GM18507 (cell line): Measurements from ENCODE around the gene PCDHA4.
"Not testable (repeated sequence)": the region's sequence is repeated elsewhere in the genome, so short reads cannot be mapped to it uniquely, and the experiment has no call there.

Experiments used
- DNase-seq: peaks from one replicate; pipeline ENCODE4 v3.0.0; 2011; ENCODE audit warnings: low read depth; ENCODE audit not compliant: insufficient read length; ENCODE audit errors: extremely low spot score
- FAIRE-seq: peaks from 2 replicates; lab custom pipeline; 2011; peaks lifted over from hg19 to GRCh38; lab: Jason Lieb, UNC

The PCDHA4 gene

DNA sequence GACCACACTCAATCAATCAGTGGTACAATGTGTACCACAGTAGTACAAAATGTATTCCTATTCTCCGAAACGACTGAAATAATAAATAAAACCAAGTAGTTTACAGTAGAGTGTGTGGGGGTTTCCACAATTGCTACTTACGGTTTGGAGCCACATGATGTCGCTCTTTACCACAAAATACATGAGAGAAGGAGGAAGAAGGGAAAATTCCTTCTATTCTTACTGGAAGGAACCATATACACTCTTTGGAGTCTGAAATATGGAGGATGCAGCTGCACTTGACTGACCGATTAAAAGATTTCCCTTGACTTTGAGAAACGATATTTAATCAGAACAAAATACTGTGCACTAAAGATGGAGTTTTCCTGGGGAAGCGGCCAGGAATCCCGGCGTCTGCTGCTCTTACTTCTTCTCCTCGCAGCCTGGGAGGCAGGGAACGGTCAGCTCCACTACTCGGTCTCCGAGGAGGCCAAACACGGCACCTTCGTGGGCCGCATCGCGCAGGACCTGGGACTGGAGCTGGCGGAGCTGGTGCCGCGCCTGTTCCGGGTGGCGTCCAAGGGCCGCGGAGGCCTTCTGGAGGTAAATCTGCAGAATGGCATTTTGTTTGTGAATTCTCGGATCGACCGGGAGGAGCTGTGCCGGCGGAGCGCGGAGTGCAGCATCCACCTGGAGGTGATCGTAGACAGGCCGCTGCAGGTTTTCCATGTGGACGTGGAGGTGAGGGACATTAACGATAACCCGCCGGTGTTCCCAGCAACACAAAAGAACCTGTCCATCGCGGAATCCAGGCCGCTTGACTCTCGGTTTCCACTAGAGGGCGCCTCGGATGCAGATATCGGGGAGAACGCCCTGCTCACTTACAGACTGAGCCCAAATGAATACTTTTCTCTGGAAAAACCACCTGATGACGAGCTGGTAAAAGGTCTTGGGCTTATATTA lies at the start of gene PCDHA4:
Gene PCDHA4, plus strand, starts transcription at position 235 of the 942 bp plus-strand sequence.
- DNase-seq: no peak
- FAIRE-seq: no peak

DNA sequence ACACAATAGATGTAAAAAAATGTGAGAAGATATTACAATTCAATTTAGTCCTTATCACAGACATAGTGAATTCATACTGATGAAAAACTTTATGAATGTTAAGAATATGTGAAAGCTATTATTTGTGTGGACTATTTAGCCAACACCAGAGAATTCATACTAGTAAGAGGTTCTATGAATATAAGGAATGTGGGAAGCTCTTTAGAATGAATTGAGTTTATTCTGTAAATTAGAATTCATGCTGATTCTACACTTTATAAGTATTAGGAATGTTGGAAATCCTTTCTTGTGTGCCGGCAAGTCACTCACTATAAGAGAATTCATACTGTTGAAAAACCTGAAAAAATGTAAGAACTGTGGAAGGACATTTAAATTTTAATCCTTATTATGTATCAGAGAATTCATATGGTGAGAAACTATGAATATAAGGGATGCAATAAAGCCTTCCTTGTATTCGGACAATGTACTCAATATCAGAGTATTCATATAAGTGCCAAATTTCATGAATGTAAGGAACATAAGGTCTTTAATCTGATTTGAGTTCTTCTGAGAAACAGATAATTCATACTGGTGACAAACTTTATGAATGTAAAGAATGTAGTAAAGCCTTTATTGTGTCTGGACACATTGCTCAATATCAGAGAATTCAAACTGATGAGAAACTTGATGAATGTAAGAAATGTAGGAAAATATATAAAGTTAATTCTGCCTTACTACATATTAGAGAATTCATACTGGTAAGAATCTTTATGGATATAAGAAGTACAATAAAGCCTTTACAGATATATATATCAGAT lies 42.5 kb upstream of the PCDHA4 start:
- FAIRE-seq (no peak), DNase-seq (no peak)

DNA sequence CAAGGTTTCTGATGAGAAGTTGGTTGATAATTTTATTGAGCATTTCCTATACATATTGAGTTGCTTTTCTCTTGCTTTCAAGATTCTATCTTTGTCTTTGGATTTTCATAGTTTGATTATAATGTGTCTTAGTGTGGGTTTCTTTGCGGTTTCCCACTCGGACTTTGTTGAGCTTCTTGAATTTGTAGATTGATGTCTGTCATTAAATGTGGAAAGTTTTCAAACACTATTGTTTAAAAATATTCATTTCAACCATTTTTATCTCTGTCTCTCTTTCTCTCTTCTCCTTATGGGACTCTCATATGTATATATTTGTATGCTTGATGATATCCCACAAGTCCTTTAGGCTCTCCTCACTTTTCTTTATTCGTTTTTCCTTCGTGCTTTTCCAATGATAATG lies 39.4 kb upstream of the PCDHA4 start:
- DNase-seq: no peak
- no peak for FAIRE-seq

DNA sequence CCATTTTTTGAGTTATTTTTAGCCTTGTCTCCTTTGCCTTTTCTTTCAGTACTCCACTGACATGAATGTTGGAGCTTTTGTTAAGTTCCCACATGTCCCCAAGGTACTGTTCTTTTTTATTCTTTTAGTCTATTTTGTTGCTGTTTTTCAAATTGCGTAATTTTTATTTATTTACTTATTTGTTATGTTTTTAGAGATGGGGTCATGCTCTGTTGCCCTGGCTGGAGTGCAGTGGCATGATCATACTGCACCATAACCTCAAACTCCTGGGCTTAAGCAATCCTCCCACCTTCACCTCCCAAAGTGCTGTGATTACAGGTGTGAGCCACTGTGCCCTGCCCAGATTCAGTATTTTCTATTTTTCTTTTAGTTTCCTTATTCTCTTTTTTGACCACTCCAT lies 26.4 kb upstream of the PCDHA4 start:
- FAIRE-seq: no peak
- no peak for DNase-seq

DNA sequence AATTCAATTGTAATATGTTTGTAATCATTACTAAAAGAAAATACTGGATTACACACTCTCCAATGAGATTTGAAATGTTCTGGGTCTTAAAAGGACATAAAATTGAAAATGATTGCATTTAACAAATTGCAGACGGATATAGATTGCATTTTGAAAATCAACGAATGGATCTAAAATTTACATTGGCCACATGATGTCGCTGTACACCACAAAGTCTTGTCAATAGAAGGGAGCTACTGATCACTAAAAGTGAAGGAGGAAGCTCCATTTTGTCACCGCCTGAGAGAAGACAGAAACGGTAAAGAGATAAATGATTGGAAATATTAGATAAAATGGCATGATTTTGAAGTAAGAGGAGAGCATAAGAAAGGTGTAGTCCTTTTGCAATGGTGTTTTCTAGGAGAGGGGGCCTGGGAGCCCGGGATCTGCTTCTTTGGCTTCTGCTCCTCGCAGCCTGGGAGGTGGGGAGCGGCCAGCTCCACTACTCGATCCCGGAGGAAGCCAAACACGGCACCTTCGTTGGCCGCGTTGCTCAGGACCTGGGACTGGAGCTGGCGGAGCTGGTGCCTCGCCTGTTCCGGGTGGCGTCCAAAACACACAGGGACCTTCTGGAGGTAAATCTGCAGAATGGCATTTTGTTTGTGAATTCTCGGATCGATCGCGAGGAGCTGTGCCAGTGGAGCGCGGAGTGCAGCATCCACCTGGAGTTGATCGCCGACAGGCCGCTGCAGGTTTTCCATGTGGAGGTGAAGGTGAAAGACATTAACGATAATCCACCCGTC lies 20.8 kb upstream of the PCDHA4 start, which contains the start of gene PCDHA1:
Gene PCDHA1, plus strand, starts transcription at position 236 of the 782 bp plus-strand sequence.
- DNase-seq (no peak), FAIRE-seq (no peak)

DNA sequence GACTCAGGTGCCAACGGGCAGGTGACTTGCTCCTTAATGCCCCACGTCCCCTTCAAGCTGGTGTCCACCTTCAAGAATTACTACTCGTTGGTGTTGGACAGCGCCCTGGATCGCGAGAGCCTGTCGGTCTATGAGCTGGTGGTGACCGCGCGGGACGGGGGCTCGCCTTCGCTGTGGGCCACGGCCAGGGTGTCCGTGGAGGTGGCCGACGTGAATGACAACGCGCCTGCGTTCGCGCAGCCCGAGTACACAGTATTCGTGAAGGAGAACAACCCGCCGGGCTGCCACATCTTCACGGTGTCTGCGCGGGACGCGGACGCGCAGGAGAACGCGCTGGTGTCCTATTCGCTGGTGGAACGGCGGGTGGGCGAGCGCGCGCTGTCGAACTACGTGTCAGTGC lies 19.4 kb upstream of the PCDHA4 start:
- not testable (repeated sequence) for FAIRE-seq, DNase-seq

DNA sequence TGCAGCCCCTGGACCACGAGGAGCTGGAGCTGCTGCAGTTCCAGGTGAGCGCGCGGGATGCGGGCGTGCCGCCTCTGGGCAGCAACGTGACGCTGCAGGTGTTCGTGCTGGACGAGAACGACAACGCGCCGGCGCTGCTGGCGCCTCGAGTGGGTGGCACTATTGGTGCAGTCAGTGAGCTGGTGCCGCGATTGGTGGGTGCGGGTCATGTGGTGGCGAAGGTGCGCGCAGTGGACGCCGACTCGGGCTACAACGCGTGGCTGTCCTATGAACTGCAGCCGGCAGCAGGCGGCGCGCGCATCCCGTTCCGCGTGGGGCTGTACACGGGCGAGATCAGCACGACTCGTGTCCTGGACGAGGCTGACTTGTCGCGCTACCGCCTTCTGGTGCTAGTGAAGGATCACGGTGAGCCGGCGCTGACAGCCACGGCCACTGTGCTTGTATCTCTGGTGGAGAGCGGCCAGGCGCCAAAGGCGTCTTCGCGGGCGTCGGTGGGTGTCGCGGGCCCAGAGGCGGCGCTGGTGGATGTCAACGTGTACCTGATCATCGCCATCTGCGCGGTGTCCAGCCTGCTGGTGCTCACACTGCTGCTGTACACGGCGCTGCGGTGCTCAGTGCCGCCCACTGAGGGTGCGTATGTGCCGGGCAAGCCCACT lies 18.9 kb upstream of the PCDHA4 start:
- not testable (repeated sequence) for DNase-seq, FAIRE-seq

DNA sequence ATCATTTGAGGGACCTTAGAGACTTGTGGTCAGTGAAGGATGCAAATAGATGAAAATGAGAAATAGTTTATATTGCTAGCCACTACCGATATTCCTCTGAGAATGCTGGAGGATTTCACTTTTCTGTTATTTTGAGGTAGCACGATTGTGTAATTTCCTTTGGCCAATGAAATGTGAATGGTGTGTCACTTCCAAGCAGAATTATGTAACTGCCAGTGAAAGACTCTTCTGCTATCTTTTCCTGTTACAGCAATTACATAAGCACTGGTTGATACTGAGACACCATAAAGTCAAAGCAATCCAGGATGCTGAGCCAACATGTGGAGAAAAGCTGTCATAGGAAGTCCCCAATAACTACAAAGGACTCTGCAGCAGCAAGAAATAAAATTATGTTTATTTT lies 15.8 kb upstream of the PCDHA4 start:
- DNase-seq: no peak

DNA sequence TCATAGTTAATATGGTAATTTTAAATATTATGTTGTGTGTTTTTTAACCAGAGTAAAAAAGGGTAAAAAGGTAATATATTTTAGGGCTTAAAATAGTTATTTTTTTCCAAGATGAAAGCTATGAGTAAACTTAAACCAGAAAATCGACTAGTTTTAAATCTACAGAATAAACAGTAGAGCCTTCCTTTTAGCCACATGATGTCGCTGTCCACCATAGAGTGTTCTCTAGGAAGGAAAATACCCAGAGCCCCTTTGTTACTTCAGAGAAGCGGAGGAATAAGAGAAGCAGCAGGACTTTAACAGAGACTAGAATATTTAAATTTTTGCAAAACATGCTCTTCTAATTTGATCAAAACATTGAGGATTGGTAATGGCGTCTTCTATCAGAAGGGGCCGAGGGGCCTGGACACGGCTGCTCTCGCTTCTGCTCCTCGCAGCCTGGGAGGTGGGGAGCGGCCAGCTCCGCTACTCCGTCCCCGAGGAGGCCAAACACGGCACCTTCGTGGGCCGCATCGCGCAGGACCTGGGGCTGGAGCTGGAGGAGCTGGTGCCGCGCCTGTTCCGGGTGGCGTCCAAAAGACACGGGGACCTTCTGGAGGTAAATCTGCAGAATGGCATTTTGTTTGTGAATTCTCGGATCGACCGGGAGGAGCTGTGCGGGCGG lies 12.1 kb upstream of the PCDHA4 start, which contains the start of gene PCDHA2:
Gene PCDHA2, plus strand, starts transcription at position 258 of the 664 bp plus-strand sequence.
- DNase-seq: no peak
- no peak for FAIRE-seq

More for the DNA sequence above, 15.8 kb upstream of the PCDHA4 start:
- no peak for FAIRE-seq

DNA sequence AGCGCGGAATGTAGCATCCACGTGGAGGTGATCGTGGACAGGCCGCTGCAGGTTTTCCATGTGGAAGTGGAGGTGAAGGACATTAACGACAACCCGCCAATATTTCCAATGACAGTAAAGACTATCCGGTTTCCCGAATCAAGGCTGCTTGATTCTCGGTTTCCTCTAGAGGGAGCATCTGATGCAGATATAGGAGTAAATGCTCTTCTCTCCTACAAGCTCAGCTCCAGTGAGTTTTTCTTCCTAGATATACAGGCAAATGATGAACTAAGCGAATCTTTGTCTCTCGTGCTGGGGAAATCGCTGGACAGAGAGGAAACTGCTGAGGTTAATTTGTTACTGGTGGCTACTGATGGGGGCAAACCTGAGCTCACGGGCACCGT lies 11.6 kb upstream of the PCDHA4 start:
- FAIRE-seq (no peak), DNase-seq (no peak)

DNA sequence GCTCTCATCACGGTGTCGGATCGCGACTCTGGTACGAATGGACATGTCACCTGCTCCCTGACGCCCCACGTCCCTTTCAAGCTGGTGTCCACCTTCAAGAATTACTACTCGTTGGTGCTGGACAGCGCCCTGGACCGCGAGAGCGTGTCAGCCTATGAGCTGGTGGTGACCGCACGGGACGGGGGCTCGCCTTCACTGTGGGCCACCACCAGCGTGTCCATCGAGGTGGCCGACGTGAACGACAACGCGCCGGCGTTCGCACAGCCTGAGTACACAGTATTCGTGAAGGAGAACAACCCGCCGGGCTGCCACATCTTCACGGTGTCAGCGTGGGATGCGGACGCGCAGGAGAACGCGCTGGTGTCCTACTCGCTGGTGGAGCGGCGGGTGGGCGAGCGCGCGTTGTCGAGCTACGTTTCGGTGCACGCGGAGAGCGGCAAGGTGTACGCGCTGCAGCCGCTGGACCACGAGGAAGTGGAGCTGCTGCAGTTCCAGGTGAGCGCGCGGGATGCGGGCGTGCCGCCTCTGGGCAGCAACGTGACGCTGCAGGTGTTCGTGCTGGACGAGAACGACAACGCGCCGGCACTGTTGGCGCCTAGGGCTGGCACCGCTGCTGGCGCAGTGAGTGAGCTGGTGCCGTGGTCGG lies 10.7 kb upstream of the PCDHA4 start:
- DNase-seq, FAIRE-seq: not testable (repeated sequence)

DNA sequence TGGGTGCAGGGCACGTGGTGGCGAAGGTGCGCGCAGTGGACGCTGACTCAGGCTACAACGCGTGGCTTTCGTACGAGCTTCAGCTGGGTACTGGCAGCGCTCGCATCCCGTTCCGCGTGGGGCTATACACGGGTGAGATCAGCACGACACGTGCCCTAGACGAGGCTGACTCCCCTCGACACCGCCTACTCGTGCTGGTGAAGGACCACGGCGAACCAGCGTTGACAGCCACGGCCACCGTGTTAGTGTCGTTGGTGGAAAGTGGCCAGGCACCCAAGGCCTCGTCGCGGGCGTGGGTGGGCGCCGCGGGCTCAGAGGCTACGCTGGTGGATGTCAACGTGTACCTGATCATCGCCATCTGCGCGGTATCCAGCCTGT lies 10.2 kb upstream of the PCDHA4 start:
- DNase-seq: no peak
- FAIRE-seq: no peak

DNA sequence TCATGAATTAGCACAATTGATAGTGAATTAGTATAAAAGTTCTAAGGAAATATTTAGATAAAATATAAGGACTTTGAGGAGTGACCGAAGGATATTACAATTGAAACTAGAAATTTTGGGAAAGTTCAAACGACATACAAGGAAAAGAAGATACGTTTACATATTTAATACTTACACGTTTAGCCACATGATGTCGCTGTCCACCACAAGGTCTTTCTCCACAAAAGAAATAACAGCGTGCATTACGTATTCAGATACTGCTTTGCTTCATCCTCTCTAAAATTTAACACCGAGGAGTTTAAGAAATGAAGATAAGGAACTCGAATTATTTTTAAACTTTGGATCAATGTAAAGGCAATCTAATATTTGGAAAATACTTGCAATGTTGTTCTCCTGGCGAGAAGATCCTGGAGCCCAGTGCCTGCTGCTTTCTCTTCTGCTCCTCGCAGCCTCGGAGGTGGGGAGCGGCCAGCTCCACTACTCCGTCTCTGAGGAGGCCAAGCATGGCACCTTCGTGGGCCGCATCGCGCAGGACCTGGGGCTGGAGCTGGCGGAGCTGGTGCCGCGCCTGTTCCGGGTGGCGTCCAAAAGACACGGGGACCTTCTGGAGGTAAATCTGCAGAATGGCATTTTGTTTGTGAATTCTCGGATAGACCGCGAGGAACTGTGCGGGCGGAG lies 5.9 kb upstream of the PCDHA4 start, which contains the start of gene PCDHA3:
Gene PCDHA3, plus strand, starts transcription at position 242 of the 678 bp plus-strand sequence.
- FAIRE-seq (no peak), DNase-seq (no peak)

DNA sequence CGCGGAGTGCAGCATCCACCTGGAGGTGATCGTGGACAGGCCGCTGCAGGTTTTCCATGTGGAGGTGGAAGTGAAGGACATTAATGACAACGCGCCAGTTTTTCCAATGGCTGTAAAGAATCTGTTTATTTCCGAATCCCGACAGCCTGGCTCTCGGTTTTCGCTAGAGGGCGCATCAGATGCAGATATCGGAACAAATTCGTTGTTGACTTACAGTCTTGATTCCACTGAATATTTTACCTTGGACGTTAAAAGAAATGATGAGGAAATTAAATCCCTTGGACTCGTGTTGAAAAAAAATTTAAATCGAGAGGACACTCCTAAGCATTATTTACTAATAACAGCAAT lies 5.4 kb upstream of the PCDHA4 start:
- no peak for DNase-seq
- no peak for FAIRE-seq

DNA sequence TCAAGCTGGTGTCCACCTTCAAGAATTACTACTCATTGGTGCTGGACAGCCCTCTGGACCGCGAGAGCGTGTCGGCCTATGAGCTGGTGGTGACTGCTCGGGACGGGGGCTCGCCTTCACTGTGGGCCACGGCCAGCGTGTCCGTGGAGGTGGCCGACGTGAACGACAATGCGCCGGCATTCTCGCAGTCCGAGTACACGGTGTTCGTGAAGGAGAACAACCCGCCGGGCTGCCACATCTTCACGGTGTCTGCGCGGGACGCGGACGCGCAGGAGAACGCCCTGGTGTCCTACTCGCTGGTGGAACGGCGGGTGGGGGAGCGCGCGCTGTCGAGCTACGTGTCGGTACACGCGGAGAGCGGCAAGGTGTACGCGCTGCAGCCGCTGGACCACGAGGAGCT lies 4.5 kb upstream of the PCDHA4 start:
- not testable (repeated sequence) for FAIRE-seq, DNase-seq

DNA sequence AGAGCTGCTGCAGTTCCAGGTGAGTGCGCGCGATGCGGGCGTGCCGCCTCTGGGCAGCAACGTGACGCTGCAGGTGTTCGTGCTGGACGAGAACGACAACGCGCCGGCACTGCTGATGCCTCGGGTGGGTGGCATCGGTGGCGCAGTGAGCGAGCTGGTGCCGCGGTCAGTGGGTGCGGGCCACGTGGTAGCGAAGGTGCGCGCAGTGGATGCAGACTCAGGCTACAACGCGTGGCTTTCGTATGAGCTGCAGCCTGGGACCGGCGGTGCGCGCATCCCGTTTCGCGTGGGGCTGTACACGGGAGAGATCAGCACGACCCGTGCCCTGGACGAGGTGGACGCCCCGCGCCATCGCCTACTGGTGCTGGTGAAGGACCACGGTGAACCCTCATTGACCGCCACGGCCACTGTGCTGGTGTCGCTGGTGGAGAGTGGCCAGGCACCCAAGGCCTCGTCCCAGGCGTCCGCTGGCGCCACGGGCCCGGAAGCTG lies 4.0 kb upstream of the PCDHA4 start:
- FAIRE-seq: no peak
- no peak for DNase-seq

DNA sequence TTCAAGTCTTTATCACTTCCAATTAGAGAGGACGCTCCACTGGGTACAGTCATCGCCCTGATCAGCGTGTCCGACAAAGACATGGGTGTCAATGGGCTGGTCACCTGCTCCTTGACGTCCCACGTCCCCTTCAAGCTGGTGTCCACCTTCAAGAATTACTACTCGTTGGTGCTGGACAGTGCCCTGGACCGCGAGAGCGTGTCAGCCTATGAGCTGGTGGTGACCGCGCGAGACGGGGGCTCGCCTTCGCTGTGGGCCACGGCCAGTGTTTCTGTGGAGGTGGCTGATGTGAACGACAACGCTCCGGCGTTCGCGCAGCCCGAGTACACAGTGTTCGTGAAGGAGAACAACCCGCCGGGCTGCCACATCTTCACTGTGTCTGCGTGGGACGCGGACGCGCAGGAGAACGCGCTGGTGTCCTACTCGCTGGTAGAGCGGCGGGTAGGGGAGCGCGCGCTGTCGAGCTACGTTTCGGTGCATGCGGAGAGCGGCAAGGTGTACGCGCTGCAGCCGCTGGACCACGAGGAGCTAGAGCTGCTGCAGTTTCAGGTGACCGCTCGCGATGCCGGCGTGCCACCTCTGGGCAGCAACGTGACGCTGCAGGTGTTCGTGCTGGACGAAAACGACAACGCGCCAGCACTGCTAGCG lies 1.5 kb downstream of the PCDHA4 start:
- DNase-seq, FAIRE-seq: not testable (repeated sequence)
